Fibroblast of skin of right quadriceps (primary cell): ENCODE data around the gene KCNE4.
A peak's percentile ranks its signal among the peaks of the same experiment; 100 is the strongest.

ENCODE experiments used
- DNase-seq: peaks from one replicate; pipeline ENCODE4 v3.0.0-alpha.2; 2013

KCNE4 gene, protein sequence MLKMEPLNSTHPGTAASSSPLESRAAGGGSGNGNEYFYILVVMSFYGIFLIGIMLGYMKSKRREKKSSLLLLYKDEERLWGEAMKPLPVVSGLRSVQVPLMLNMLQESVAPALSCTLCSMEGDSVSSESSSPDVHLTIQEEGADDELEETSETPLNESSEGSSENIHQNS

DNA sequence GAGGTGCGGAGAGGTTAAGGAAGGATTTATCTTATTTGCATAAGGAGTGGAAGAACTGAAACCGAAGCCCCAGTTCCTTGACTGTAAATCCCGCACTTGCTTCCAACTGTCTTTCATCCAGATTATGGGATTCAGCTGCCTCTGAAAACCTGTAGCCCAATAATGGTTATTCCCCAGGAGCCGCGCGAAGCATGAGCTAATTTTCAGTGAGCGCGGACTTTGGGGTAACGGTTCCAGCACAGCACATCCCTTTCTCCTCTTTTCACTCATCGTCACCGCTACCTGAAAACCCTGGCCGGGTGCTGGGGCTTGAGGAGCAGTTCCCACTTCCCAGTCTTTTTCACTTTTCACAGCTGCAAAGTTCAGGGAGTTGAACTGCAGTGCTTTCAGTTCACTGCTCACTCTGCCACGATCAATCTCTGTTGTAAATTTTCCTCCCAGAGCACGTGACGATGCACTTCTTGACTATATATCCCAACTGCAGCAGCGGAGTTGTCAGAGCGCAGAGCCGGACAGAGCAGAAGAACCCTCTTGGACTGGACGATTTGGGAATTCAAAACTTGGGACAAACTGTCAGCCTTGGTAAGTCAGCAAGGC is at the start of gene KCNE4:
TSS of gene KCNE4 (plus strand) at position 498 of the 597 bp plus-strand sequence. CDS start 641 bp downstream, outside the sequence.
- peak; percentile 79 for DNase-seq

DNA sequence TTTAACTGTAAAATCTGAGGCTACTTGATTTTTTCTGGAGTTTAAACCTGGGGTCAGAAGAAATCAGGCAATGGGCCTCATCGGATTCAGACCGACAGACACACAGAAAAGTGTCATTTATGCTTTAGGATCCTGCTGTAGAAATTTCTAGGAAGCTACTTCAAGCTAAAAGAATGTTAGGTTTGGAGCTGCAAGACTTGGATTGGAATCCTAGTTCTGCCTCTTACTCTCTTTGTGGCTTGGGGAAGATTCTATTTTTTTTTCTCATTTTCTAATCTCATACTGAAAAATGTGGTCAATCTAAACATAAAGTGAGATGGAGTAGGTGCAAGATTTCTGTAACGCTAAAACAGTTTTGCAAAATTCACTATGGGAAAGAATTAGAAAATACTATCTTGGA is 48.8 kb upstream of the KCNE4 start:
- DNase-seq, result no peak

DNA sequence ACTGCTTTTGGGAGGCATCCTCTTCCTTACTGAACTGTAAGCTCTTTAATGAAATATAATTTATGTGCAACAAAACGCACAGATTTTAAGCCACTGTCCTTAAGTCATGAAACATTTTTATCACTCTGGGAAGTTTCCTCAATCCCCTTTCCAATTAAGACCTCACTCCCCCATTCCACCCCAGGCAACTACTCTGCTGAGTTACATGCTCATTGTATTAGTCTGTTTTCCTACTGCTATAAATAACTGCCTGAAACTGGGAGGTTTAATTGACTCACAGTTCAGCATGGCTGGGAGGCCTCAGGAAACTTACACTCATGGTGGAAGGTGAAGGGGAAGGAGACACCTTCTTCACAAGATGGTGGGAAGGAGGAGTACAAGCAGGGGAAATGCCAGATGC is 46.5 kb upstream of the KCNE4 start:
- DNase-seq, result peak; percentile 52

DNA sequence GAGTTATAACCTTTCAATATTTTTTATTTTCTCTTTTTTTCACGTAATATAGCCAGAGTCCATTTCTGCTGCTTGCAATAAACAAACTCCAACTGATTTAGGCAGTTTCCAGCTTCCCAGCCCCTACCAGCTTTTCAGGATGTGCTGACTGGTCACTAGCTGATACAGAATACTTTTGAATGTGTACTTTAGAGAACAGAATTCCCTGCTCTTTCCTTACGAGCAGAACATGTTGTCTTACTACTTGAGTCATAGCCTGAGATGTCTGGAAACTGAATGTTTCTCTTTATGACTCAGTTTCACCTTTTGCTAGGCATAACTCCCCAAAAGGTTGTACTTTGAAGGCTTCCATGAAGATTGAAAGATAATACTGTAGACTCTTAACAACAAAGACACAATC is 44.5 kb upstream of the KCNE4 start:
- DNase-seq, result peak; percentile 52

- DNase-seq, result no peak
Measured at GRCh38 chr2:223008162-223008561, 43.8 kb upstream of the KCNE4 start.

GRCh38 chr2:223008956-223009355 is 43.0 kb upstream of the KCNE4 start:
- peak; percentile 78 for DNase-seq

GRCh38 chr2:223010641-223011040 is 41.3 kb upstream of the KCNE4 start:
- peak; percentile 93 for DNase-seq

GRCh38 chr2:223012291-223012690 is 39.7 kb upstream of the KCNE4 start:
- no peak for DNase-seq

DNA sequence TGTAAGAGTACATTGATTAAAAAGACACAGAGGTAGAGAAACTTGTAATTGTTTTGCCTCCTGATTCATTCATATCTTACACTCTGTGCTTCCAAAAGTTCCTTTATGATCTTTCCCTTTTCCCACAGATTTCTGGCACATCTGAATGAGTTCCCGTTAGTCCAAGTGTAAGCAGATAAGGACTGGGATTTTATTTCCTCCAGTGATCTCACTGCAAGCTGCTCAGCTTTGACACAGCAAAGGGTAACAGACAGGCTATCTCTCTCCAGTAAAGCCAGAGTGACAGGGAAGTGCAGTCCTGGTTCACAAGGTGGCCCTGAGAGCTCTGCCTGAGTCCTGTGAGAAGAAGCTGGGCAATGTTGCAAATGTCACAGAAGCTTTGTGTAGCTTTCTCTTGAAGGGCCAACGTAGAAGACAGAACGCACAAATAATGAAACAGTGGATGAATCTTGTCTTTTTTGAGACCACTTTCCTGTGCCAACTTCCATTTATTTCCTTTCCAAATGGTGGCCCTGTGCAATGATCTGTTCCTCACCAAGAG is 32.5 kb upstream of the KCNE4 start:
- no peak for DNase-seq

- DNase-seq, result no peak
Measured at GRCh38 chr2:223019987-223020717, 31.8 kb upstream of the KCNE4 start.

- no peak for DNase-seq
Measured at GRCh38 chr2:223020971-223021675, 30.9 kb upstream of the KCNE4 start.

- peak; percentile 71 for DNase-seq
Measured at GRCh38 chr2:223026357-223027110, 25.5 kb upstream of the KCNE4 start.

DNA sequence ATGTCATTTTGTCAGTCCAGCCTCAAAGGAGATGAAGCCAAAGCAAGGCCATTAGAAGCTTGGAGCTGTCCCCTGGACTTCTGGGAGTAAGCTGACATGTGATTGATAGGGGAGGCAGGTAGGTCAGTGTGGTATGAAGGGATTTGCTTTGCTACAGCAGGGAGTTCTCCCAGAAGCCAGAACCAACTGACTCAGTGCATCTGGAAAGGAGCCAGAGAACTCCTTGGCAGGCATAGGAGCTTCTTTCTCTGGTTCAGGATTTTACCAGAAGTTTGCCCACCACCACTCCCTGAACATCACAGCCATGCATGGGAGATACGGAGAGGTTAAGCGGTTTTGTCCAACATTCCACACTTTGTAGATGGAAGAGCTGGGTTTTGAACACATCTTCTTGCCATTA is 24.5 kb upstream of the KCNE4 start:
- DNase-seq, result peak; percentile 79

- no peak for DNase-seq
Measured at GRCh38 chr2:223029287-223029686, 22.7 kb upstream of the KCNE4 start.

- DNase-seq, result peak; percentile 75
Measured at GRCh38 chr2:223032187-223033142, 19.5 kb upstream of the KCNE4 start.

- DNase-seq, result peak; percentile 45
Measured at GRCh38 chr2:223034221-223034975, 17.6 kb upstream of the KCNE4 start.

- DNase-seq, result no peak
Measured at GRCh38 chr2:223036790-223037444, 15.1 kb upstream of the KCNE4 start.

GRCh38 chr2:223037445-223037800 is 14.6 kb upstream of the KCNE4 start:
- DNase-seq, result no peak

DNA sequence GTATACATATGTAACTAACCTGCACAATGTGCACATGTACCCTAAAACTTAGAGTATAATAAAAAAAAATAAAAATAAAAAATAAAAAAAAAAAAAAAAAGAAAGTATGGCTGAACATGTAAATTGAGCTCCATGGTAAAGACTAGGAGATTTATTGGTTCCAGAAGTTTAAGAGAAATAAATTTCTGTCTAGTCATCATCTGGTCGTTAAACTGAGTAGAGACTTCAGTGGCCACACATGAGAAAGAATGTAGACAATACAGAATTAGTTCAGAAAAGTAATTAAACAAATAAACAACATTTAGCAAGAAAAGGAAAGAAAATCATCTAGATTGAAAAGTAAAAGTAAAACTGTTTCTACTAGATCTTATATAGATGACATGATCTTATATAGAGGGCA is 12.4 kb upstream of the KCNE4 start:
- peak; percentile 48 for DNase-seq

DNA sequence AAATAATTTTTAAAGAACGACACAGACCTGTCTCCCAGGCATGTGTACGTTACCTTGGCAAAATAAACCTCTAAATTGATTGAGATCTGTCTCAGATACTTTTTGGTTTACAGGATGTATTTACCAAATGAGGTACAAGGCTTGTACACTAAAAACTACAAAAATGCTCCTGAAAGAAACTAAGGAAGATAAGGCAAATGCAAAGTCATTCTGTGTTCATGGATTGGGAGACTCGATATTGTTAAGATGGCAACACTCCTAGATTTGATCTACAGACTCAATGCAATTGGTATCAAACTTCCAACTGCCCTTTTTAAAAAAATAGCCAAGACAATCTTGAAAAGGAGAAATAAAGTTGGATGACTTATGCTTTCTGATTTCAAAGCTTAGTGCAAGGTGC is 11.5 kb upstream of the KCNE4 start:
- no peak for DNase-seq
